ENCODE data around the gene SLC49A4.

Gene SLC49A4

GRCh38 chr3:122892118-122892960 is 97.5 kb downstream of the SLC49A4 start:
- Histone ChIP-seq H3K27me3 (ENCODE audit: insufficient read depth, low read length) (peaks cover 9% of the 10 kb centered on the region; the same call in 1 of the 2 replicates), H3K27ac (ENCODE audit: low read length) (no peak overlapping the region), H3K9ac (ENCODE audit: low read depth, low read length) (no peak overlapping the region), H3K9me3 (ENCODE audit: insufficient read depth, low read depth, low read length) (no peaks in the 10 kb centered on the region), H3K36me3 (ENCODE audit: insufficient read depth, low read depth, low read length) (no peaks in the 10 kb centered on the region), H3K4me3 (ENCODE audit: low read length) (no peak overlapping the region), H3K4me1 (ENCODE audit: insufficient read depth, low read length) (peaks cover 25% of the 10 kb centered on the region)

DNA sequence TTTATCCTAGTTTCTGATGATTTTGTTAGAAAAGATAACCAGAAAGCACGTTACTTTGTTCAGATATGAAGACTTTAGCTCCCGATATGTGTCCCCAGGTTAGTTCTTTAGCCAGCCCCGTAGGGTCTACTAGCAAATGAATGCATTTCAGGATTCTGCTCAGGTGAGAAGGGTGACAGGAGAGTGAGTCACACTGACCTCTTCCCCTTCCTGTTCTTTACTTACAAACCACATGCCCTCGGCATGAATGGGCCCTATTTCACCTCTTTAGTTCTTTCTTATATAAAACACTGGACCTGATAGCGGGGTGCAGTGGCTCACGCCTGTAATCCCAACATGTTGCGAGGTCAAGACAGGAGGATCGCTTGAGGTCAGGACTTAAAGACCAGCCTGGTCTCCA is 98.4 kb downstream of the SLC49A4 start:
- H3K27ac ChIP-seq (ENCODE audit: low read length) = no peak overlapping the region
- H3K4me1 ChIP-seq (ENCODE audit: insufficient read depth, low read length) = peaks cover 25% of the 10 kb centered on the region
- H3K9ac ChIP-seq (ENCODE audit: low read depth, low read length) = no peak overlapping the region
- no peaks in the 10 kb centered on the region for H3K9me3 ChIP-seq (ENCODE audit: insufficient read depth, low read depth, low read length)
- no peak overlapping the region for H3K4me3 ChIP-seq (ENCODE audit: low read length)
- no peaks in the 10 kb centered on the region for H3K36me3 ChIP-seq (ENCODE audit: insufficient read depth, low read depth, low read length)
- peaks cover 9% of the 10 kb centered on the region; the same call in 1 of the 2 replicates for H3K27me3 ChIP-seq (ENCODE audit: insufficient read depth, low read length)

DNA sequence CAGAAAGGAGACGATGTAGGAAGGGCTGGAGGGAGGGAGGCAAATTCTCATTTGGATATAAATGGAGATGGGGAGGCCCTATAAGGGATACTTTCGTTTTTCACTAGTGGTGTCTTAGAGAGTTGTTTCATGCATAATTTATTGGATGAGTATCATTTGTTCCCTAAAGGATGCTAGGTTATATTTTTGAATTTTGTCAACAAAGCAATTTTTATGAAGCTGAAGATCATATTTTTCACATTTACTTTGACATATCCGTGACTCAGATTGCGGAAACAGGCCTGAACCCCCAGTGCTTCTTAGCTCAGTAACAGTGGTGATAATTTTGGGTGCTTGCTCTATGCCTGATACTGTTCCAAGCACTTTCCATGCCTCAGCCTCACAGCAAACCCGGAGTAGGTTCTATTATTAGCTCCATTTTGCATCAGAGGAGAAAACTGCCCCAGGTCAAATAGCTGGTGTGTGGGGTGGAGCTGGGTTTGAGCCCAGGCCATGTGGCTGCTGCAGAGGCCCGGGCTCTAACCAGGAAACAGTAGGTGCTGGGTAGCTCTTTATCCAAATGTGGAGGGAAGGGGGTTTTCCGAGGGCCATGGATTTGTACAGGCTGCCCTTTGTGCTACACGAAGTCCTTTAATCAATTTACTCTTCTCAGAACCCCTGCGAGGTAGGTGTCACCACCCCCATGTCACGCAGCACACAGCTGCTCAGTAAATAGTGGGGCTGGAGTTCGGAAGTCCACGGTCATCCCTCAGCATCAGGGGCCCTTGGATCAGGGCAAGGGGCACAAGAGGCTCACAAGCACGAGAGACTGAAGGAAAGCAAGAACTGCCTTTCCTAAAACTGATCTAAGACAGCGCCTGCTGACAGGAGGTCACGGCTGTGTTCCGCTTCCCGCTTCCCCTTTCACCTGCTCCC is 99.1 kb downstream of the SLC49A4 start:
- Histone ChIP-seq H3K4me3 (ENCODE audit: low read length) (no peak overlapping the region), H3K36me3 (ENCODE audit: insufficient read depth, low read depth, low read length) (no peaks in the 10 kb centered on the region), H3K9me3 (ENCODE audit: insufficient read depth, low read depth, low read length) (no peaks in the 10 kb centered on the region), H3K9ac (ENCODE audit: low read depth, low read length) (no peak overlapping the region), H3K4me1 (ENCODE audit: insufficient read depth, low read length) (peaks cover 25% of the 10 kb centered on the region), H3K27me3 (ENCODE audit: insufficient read depth, low read length) (peaks cover 9% of the 10 kb centered on the region; the same call in 1 of the 2 replicates), H3K27ac (ENCODE audit: low read length) (no peak overlapping the region)

- H3K27ac ChIP-seq (ENCODE audit: low read length) = no peak overlapping the region
- H3K9ac ChIP-seq (ENCODE audit: low read depth, low read length) = no peak overlapping the region
- H3K4me3 ChIP-seq (ENCODE audit: low read length) = no peak overlapping the region
- H3K4me1 ChIP-seq (ENCODE audit: insufficient read depth, low read length) = peaks cover 8% of the 10 kb centered on the region
- no peaks in the 10 kb centered on the region for H3K36me3 ChIP-seq (ENCODE audit: insufficient read depth, low read depth, low read length)
- peaks cover 9% of the 10 kb centered on the region; the same call in 1 of the 2 replicates for H3K27me3 ChIP-seq (ENCODE audit: insufficient read depth, low read length)
- H3K9me3 ChIP-seq (ENCODE audit: insufficient read depth, low read depth, low read length) = no peaks in the 10 kb centered on the region
These were observed 103.4 kb downstream of the SLC49A4 start for GRCh38 chr3:122898298-122898697.

DNA sequence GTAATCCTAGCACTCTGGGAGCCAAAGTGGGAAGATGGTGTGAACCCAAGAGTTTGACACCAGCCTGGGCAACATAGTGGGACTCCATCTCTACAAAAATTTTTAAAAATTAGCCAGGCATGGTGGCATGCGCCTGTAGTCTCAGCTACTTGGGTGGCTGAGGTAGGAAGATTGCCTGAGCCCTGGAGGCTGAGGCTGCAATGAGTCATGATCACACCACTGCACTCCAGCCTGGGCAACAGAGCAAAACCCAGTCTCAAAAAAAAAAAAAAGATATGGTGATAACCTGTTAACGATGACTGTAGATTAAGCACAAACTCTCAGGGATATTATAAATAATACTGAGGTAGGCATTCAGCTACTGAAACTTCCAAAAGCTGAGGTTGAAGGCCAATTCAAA is 107.5 kb downstream of the SLC49A4 start:
- no peaks in the 10 kb centered on the region for H3K36me3 ChIP-seq (ENCODE audit: insufficient read depth, low read depth, low read length)
- H3K27me3 ChIP-seq (ENCODE audit: insufficient read depth, low read length) = no peaks in the 10 kb centered on the region
- H3K27ac ChIP-seq (ENCODE audit: low read length) = no peak overlapping the region
- no peaks in the 10 kb centered on the region for H3K9me3 ChIP-seq (ENCODE audit: insufficient read depth, low read depth, low read length)
- no peak overlapping the region for H3K4me3 ChIP-seq (ENCODE audit: low read length)
- H3K4me1 ChIP-seq (ENCODE audit: insufficient read depth, low read length) = no peaks in the 10 kb centered on the region
- no peak overlapping the region for H3K9ac ChIP-seq (ENCODE audit: low read depth, low read length)

- Histone ChIP-seq H3K4me1 (ENCODE audit: insufficient read depth, low read length) (no peaks in the 10 kb centered on the region), H3K4me3 (ENCODE audit: low read length) (no peak overlapping the region), H3K36me3 (ENCODE audit: insufficient read depth, low read depth, low read length) (no peaks in the 10 kb centered on the region), H3K27ac (ENCODE audit: low read length) (no peak overlapping the region), H3K9ac (ENCODE audit: low read depth, low read length) (no peak overlapping the region), H3K27me3 (ENCODE audit: insufficient read depth, low read length) (no peaks in the 10 kb centered on the region), H3K9me3 (ENCODE audit: insufficient read depth, low read depth, low read length) (no peaks in the 10 kb centered on the region)
These were observed 108.3 kb downstream of the SLC49A4 start for GRCh38 chr3:122903171-122903570.

DNA sequence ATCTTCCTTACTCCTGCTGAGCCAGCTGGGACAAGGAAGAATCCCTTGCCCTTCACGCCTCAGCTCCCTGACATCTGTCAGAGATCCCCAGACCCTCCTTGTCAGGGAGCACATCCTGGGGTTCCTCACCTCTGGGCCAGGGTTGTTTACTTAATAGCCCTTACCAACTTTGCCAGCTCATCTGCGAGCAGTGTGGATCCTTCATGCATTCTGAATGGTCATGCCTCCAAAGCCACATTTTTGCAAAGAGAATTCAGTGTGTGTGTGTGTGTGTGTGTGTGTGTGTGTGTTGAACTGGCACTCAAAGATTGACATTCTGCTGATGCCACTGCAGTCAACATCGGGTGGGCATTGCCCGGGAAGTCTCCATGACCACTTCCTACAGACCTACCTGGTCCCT is 112.6 kb downstream of the SLC49A4 start:
- H3K4me3 ChIP-seq (ENCODE audit: low read length) = no peak overlapping the region
- H3K36me3 ChIP-seq (ENCODE audit: insufficient read depth, low read depth, low read length) = peaks cover 24% of the 10 kb centered on the region; the same call in 1 of the 2 replicates
- no peak overlapping the region for H3K9ac ChIP-seq (ENCODE audit: low read depth, low read length)
- H3K27ac ChIP-seq (ENCODE audit: low read length) = no peak overlapping the region
- H3K27me3 ChIP-seq (ENCODE audit: insufficient read depth, low read length) = no peaks in the 10 kb centered on the region
- H3K9me3 ChIP-seq (ENCODE audit: insufficient read depth, low read depth, low read length) = no peaks in the 10 kb centered on the region
- H3K4me1 ChIP-seq (ENCODE audit: insufficient read depth, low read length) = no peaks in the 10 kb centered on the region

- H3K27ac ChIP-seq (ENCODE audit: low read length) = no peak overlapping the region
- H3K36me3 ChIP-seq (ENCODE audit: insufficient read depth, low read depth, low read length) = peaks cover 25% of the 10 kb centered on the region; the same call in 1 of the 2 replicates
- H3K9me3 ChIP-seq (ENCODE audit: insufficient read depth, low read depth, low read length) = no peaks in the 10 kb centered on the region
- H3K4me3 ChIP-seq (ENCODE audit: low read length) = no peak overlapping the region
- no peak overlapping the region for H3K9ac ChIP-seq (ENCODE audit: low read depth, low read length)
- no peaks in the 10 kb centered on the region for H3K27me3 ChIP-seq (ENCODE audit: insufficient read depth, low read length)
- H3K4me1 ChIP-seq (ENCODE audit: insufficient read depth, low read length) = no peaks in the 10 kb centered on the region
These were observed 113.4 kb downstream of the SLC49A4 start for GRCh38 chr3:122908251-122908650.

- no peaks in the 10 kb centered on the region; the same call in 1 of the 2 replicates for H3K27me3 ChIP-seq (ENCODE audit: insufficient read depth, low read length)
- H3K36me3 ChIP-seq (ENCODE audit: insufficient read depth, low read depth, low read length) = peaks cover 25% of the 10 kb centered on the region; the same call in 1 of the 2 replicates
- H3K9ac ChIP-seq (ENCODE audit: low read depth, low read length) = no peak overlapping the region
- H3K27ac ChIP-seq (ENCODE audit: low read length) = no peak overlapping the region
- no peaks in the 10 kb centered on the region for H3K4me1 ChIP-seq (ENCODE audit: insufficient read depth, low read length)
- no peaks in the 10 kb centered on the region for H3K9me3 ChIP-seq (ENCODE audit: insufficient read depth, low read depth, low read length)
- no peak overlapping the region for H3K4me3 ChIP-seq (ENCODE audit: low read length)
These were observed 117.0 kb downstream of the SLC49A4 start for GRCh38 chr3:122911901-122912300.

GRCh38 chr3:122912772-122913538 is 118.1 kb downstream of the SLC49A4 start:
- H3K9me3 ChIP-seq (ENCODE audit: insufficient read depth, low read depth, low read length) = no peaks in the 10 kb centered on the region
- H3K9ac ChIP-seq (ENCODE audit: low read depth, low read length) = no peak overlapping the region
- peaks cover 25% of the 10 kb centered on the region; the same call in 1 of the 2 replicates for H3K36me3 ChIP-seq (ENCODE audit: insufficient read depth, low read depth, low read length)
- H3K4me3 ChIP-seq (ENCODE audit: low read length) = no peak overlapping the region
- no peak overlapping the region for H3K27ac ChIP-seq (ENCODE audit: low read length)
- no peaks in the 10 kb centered on the region; the same call in 1 of the 2 replicates for H3K27me3 ChIP-seq (ENCODE audit: insufficient read depth, low read length)
- no peaks in the 10 kb centered on the region for H3K4me1 ChIP-seq (ENCODE audit: insufficient read depth, low read length)

DNA sequence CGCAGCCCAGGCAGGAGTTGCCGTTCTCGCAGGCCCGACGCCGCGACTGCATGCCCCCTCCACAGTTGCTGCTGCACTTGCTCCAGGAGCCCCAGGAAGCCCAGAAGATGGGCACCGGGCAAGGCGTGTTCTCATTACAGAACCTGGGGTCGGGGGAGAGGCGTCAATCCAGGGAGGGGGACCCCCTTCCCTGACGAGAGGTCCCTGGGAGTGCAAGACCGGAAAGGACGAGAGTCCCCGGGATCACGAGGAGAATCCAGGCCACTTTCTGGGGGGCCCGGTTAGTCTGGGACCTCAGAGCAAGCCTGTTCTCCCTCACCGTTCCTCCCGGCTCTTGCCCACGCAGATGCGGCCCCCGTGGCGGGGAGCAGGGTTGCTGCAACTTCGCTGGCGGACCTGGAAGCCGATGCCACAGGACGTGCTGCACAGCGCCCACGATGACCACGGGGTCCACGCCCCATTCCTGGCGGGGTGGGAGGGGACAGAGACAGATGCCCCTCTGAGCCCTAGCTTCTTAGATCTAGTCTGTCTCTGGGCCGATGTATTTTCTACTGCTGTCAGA is 118.8 kb downstream of the SLC49A4 start:
- Histone ChIP-seq H3K9me3 (ENCODE audit: insufficient read depth, low read depth, low read length) (no peaks in the 10 kb centered on the region), H3K36me3 (ENCODE audit: insufficient read depth, low read depth, low read length) (peaks cover 24% of the 10 kb centered on the region; the same call in 1 of the 2 replicates), H3K4me1 (ENCODE audit: insufficient read depth, low read length) (no peaks in the 10 kb centered on the region), H3K27ac (ENCODE audit: low read length) (no peak overlapping the region), H3K27me3 (ENCODE audit: insufficient read depth, low read length) (no peaks in the 10 kb centered on the region; the same call in 1 of the 2 replicates), H3K4me3 (ENCODE audit: low read length) (no peak overlapping the region), H3K9ac (ENCODE audit: low read depth, low read length) (no peak overlapping the region)
